Smooth muscle cell (in vitro differentiated cells): ENCODE results near the gene NR1I2. TPM values are rescaled to one million over a fixed set of nuclear protein-coding genes. Genes with fewer than 3 reads are reported as not detected.

Experiments
- DNase-seq: peaks from one replicate; lab custom pipeline; 2025; ENCODE audit not compliant: unreplicated experiment; lab: John Stamatoyannopoulos, UW
- H2AFZ ChIP-seq: fragments of 200-600 bp; sonication (generic); 2 replicates; pipeline ENCODE4 v1.6.0; 2016; ENCODE audit warnings: antibody characterized with exemption, low read depth, mild to moderate bottlenecking
- H3F3A ChIP-seq: fragments of 200-600 bp; sonication (generic); 2 replicates; pipeline ENCODE4 v1.6.0; 2017; ENCODE audit warnings: antibody characterized with exemption, low read depth
- H3K27ac ChIP-seq: fragments of 200-600 bp; sonication (generic); 2 replicates; pipeline ENCODE4 v1.5.1; 2016; ENCODE audit warnings: low read depth, mild to moderate bottlenecking
- H3K27me3 ChIP-seq: fragments of 200-600 bp; sonication (generic); 2 replicates; pipeline ENCODE4 v1.6.1; 2016; ENCODE audit warnings: low read depth, mild to moderate bottlenecking
- H3K36me3 ChIP-seq: fragments of 200-600 bp; sonication (generic); 2 replicates; pipeline ENCODE4 v1.5.1; 2016; ENCODE audit warnings: low read depth
- H3K4me1 ChIP-seq: fragments of 200-600 bp; sonication (generic); 2 replicates; pipeline ENCODE4 v1.5.1; 2016; ENCODE audit warnings: low read depth
- H3K4me2 ChIP-seq: fragments of 200-600 bp; sonication (generic); 2 replicates; pipeline ENCODE4 v1.6.0; 2016; ENCODE audit warnings: mild to moderate bottlenecking
- H3K4me3 ChIP-seq: fragments of 200-600 bp; sonication (generic); 2 replicates; pipeline ENCODE4 v1.5.1; 2016; ENCODE audit warnings: mild to moderate bottlenecking
- H3K79me2 ChIP-seq: fragments of 200-600 bp; sonication (generic); 2 replicates; pipeline ENCODE4 v1.6.0; 2016; ENCODE audit warnings: low read depth, mild to moderate bottlenecking
- H3K9ac ChIP-seq: fragments of 200-600 bp; sonication (generic); 2 replicates; pipeline ENCODE4 v1.6.0; 2016; ENCODE audit warnings: low read depth
- H3K9me3 ChIP-seq: fragments of 200-600 bp; sonication (generic); replicated peaks from 2 replicates; pipeline ENCODE4 v1.5.1; 2016; ENCODE audit warnings: low read depth
- H4K20me1 ChIP-seq: fragments of 200-600 bp; sonication (generic); 2 replicates; pipeline ENCODE4 v1.6.0; 2016; ENCODE audit warnings: low read depth
- WGBS: methylation state at CpG from one replicate; pipeline ENCODE4 v1.1.7; 2016; ENCODE audit warnings: low lambda C conversion rate; 5-methylcytosine and 5-hydroxymethylcytosine counted together
- polyA plus RNA-seq: library from polyadenylated mRNA; unstranded; fragments of >200 nt; fragmentation: Nextera tagmentation; extraction: Ambion mirVana; gene quantifications from 2 replicates; pipeline ENCODE4 v1.2.1, GENCODE V29; 2016
- total RNA-seq: library from RNA; depleted of rRNA; stranded (reverse); fragments of >200 nt; gene quantifications from 2 replicates; pipeline ENCODE4 v1.2.3, GENCODE V29; 2014
- TF ChIP-seq, protein P1 (sequence below): fragments of 200-600 bp; sonication (generic); IDR thresholded peaks from 2 replicates; pipeline ENCODE4 v1.5.1; 2017; ENCODE audit warnings: borderline replicate concordance, mild to moderate bottlenecking, antibody characterized with exemption; ENCODE audit not compliant: insufficient read depth, poor library complexity, severe bottlenecking

NR1I2 gene
- total and polyA plus RNA-seq, 2 experiments from 2014 or later: not detected

DNA sequence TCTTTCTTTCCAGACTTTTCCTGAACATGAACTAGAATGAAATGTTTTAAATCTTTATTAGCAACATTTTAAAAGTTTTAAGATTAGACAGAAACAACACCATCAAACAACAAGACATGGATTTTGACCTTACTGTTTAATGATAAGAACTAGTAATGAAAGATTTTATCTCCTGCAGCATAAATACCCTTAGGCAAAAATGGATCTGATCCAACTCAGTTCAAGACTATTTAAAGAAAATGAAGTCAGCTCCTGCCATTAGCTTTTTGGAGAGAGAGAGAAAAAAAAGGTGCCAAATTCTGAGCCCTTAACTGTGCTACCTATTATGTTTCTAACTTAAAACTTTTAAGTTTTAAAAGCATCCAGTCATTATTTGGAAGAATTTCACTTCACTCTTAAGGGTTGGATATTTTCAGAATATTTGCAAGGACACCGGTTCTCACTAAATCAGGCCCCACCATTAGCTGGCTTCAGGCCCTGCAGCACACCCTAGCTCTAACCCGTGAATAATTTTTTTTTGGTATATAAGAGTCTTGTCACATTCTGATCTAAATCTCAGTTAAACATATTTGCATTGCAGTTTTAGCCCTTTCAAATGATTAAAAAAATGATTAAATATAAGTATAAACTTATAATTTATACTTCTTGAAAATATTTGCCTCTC is 60.0 kb downstream of the NR1I2 start:
- no peak overlapping the region for H3K4me2 ChIP-seq
- peaks cover 6% of the 10 kb centered on the region for H4K20me1 ChIP-seq
- H3F3A ChIP-seq: no peaks in the 10 kb centered on the region
- H2AFZ ChIP-seq: no peak overlapping the region
- TF ChIP-seq, protein P1, sequence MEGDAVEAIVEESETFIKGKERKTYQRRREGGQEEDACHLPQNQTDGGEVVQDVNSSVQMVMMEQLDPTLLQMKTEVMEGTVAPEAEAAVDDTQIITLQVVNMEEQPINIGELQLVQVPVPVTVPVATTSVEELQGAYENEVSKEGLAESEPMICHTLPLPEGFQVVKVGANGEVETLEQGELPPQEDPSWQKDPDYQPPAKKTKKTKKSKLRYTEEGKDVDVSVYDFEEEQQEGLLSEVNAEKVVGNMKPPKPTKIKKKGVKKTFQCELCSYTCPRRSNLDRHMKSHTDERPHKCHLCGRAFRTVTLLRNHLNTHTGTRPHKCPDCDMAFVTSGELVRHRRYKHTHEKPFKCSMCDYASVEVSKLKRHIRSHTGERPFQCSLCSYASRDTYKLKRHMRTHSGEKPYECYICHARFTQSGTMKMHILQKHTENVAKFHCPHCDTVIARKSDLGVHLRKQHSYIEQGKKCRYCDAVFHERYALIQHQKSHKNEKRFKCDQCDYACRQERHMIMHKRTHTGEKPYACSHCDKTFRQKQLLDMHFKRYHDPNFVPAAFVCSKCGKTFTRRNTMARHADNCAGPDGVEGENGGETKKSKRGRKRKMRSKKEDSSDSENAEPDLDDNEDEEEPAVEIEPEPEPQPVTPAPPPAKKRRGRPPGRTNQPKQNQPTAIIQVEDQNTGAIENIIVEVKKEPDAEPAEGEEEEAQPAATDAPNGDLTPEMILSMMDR: no peak
- peaks cover 2% of the 10 kb centered on the region for H3K36me3 ChIP-seq
- 84% methylated on average over 2 of the region's 2 CpGs for WGBS
- no peak overlapping the region for H3K27ac ChIP-seq
- no peaks in the 10 kb centered on the region for H3K4me1 ChIP-seq
- no peak overlapping the region for H3K4me3 ChIP-seq
- H3K9ac ChIP-seq: no peak overlapping the region
- peaks cover 12% of the 10 kb centered on the region for H3K79me2 ChIP-seq
- H3K9me3 ChIP-seq: no peaks in the 10 kb centered on the region
- DNase-seq: no peak
- no peaks in the 10 kb centered on the region for H3K27me3 ChIP-seq

DNA sequence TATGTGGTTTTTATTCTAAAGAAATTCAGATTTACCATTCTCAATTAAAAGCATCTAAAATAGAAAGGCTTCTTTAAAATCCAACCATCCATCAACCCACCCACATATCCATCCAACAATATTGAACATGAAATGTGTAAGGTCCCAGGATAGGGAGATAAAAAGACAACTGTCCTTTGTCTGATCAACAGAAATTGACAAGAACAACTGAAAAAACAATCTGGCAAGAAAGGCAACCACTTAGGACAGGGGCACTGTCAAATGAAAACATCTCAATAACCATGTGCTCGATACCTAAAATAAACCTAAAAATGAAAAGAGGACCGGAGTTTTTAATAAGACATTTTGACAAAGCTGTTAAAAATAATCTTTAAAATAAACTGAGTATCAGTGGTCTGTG is 67.2 kb downstream of the NR1I2 start:
- H3K9ac ChIP-seq: no peak overlapping the region
- H3K79me2 ChIP-seq: peaks cover 16% of the 10 kb centered on the region
- TF ChIP-seq, protein P1: no peak
- H3K4me1 ChIP-seq: no peaks in the 10 kb centered on the region
- no peak overlapping the region for H3K4me3 ChIP-seq
- no peak for DNase-seq
- no peak overlapping the region for H2AFZ ChIP-seq
- peaks cover 21% of the 10 kb centered on the region for H4K20me1 ChIP-seq
- peaks cover 3% of the 10 kb centered on the region for H3F3A ChIP-seq
- peaks cover 6% of the 10 kb centered on the region for H3K36me3 ChIP-seq
- 93% methylated on average over 2 of the region's 2 CpGs for WGBS
- H3K4me2 ChIP-seq: no peak overlapping the region
- H3K27me3 ChIP-seq: no peaks in the 10 kb centered on the region
- no peak overlapping the region for H3K27ac ChIP-seq
- no peaks in the 10 kb centered on the region for H3K9me3 ChIP-seq

DNA sequence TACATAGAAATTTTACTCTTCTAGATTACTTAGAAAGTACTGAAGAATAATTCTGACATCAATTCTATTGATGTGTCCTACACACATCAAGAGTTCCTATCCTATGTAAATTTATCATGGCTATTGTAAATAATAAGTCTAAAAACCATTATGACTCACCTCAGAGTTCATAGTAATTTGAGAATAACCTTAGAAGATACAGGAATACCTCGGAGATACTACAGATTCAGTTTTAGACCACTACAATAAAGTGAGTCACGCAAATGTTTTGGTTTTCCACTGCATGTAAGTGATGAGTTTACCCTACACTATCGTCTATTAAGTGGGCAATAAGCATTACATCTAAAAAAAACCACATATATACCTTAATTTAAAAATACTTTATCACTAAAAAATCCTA is 74.8 kb downstream of the NR1I2 start:
- Histone ChIP-seq H3K4me3 (no peak overlapping the region), H3K4me2 (no peak overlapping the region), H3K27me3 (no peaks in the 10 kb centered on the region), H4K20me1 (peaks cover 3% of the 10 kb centered on the region), H3K79me2 (no peaks in the 10 kb centered on the region), H3K9ac (no peak overlapping the region), H2AFZ (no peak overlapping the region), H3K9me3 (peaks cover 5% of the 10 kb centered on the region), H3K36me3 (peaks cover 31% of the 10 kb centered on the region), H3K4me1 (no peaks in the 10 kb centered on the region), H3F3A (no peaks in the 10 kb centered on the region), H3K27ac (no peak overlapping the region)
- WGBS: 96% methylated on average over 3 of the region's 3 CpGs
- TF ChIP-seq, protein P1: no peak
- DNase-seq: no peak

DNA sequence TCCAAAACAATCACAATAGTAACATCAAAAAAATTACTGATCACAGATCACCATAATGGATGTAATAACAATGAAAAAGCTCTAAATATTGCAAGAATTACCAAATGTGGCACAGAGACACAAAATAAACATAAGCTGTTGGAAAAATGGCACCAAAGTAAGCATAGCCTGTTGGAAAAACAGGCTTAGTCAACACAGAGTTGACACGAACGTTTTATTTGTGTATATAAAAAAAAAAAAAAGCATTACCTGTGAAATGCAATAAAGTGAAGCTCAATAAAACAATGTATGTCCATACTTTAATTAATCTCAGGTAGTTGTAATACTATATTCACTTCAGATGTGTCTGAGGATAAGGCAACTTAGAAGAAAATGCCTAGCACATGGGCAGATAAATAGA is 77.1 kb downstream of the NR1I2 start:
- TF ChIP-seq, protein P1: no peak
- Histone ChIP-seq H3K36me3 (peaks cover 44% of the 10 kb centered on the region), H3K4me1 (no peaks in the 10 kb centered on the region), H3K9me3 (peaks cover 5% of the 10 kb centered on the region), H3K27ac (no peak overlapping the region), H3K4me3 (no peak overlapping the region), H4K20me1 (peaks cover 3% of the 10 kb centered on the region), H3F3A (no peaks in the 10 kb centered on the region), H3K79me2 (no peaks in the 10 kb centered on the region), H3K4me2 (no peak overlapping the region), H3K27me3 (no peaks in the 10 kb centered on the region), H3K9ac (no peak overlapping the region), H2AFZ (no peak overlapping the region)
- DNase-seq: no peak
- WGBS: 94% methylated on average over 2 of the region's 2 CpGs
